ENCODE data around the gene UBR7.
A peak's percentile ranks its signal among the peaks of the same experiment; 100 is the strongest.
"Not testable (repeated sequence)": the region's sequence is repeated elsewhere in the genome, so short reads cannot be mapped to it uniquely, and the experiment has no call there.

The UBR7 gene

GRCh38 chr14:93206793-93207467 lies at the start of gene UBR7, which contains the start of gene GON7:
UBR7 (plus strand) TSS chr14:93207256; CDS start chr14:93207292, 36 bp downstream.
GON7 (minus strand) TSS chr14:93207065; CDS start chr14:93207037, 28 bp downstream.
- DNase-seq (ENCODE audit: low read depth) = peak; percentile 83

GRCh38 chr14:93158349-93158748 lies 48.7 kb upstream of the UBR7 start:
- DNase-seq (ENCODE audit: low read depth) = not testable (repeated sequence)

GRCh38 chr14:93159625-93160352 lies 47.3 kb upstream of the UBR7 start:
- not testable (repeated sequence) for DNase-seq (ENCODE audit: low read depth)

GRCh38 chr14:93160353-93160801 lies 46.7 kb upstream of the UBR7 start:
- no peak for DNase-seq (ENCODE audit: low read depth)

GRCh38 chr14:93161411-93161940 lies 45.6 kb upstream of the UBR7 start:
- DNase-seq (ENCODE audit: low read depth) = no peak

- no peak for DNase-seq (ENCODE audit: low read depth)
These were observed 43.5 kb upstream of the UBR7 start for GRCh38 chr14:93163564-93163963.

GRCh38 chr14:93165271-93166265 lies 41.5 kb upstream of the UBR7 start:
- not testable (repeated sequence) for DNase-seq (ENCODE audit: low read depth)

- not testable (repeated sequence) for DNase-seq (ENCODE audit: low read depth)
These were observed 38.4 kb upstream of the UBR7 start for GRCh38 chr14:93168610-93169009.

- DNase-seq (ENCODE audit: low read depth) = not testable (repeated sequence)
These were observed 37.4 kb upstream of the UBR7 start for GRCh38 chr14:93169619-93170018.

- not testable (repeated sequence) for DNase-seq (ENCODE audit: low read depth)
These were observed 36.9 kb upstream of the UBR7 start for GRCh38 chr14:93170141-93170540.

GRCh38 chr14:93171376-93171775 lies 35.7 kb upstream of the UBR7 start:
- no peak for DNase-seq (ENCODE audit: low read depth)

- no peak for DNase-seq (ENCODE audit: low read depth)
These were observed 33.1 kb upstream of the UBR7 start for GRCh38 chr14:93173943-93174395.

- DNase-seq (ENCODE audit: low read depth) = not testable (repeated sequence)
These were observed 32.3 kb upstream of the UBR7 start for GRCh38 chr14:93174731-93175130.

GRCh38 chr14:93175492-93175891 lies 31.6 kb upstream of the UBR7 start:
- no peak for DNase-seq (ENCODE audit: low read depth)

- DNase-seq (ENCODE audit: low read depth) = no peak
These were observed 23.3 kb upstream of the UBR7 start for GRCh38 chr14:93183596-93184317.

GRCh38 chr14:93184391-93185348 lies 22.4 kb upstream of the UBR7 start, which contains the start of the genes LYSET and MOAP1:
LYSET (plus strand) TSS chr14:93185317; CDS start chr14:93185406, 89 bp downstream.
MOAP1 (minus strand) TSS chr14:93184897; CDS start chr14:93184242, 655 bp downstream.
- peak; percentile 85 for DNase-seq (ENCODE audit: low read depth)

GRCh38 chr14:93185349-93185720 lies 21.7 kb upstream of the UBR7 start:
- no peak for DNase-seq (ENCODE audit: low read depth)

- no peak for DNase-seq (ENCODE audit: low read depth)
These were observed 20.6 kb upstream of the UBR7 start for GRCh38 chr14:93186466-93186865.

GRCh38 chr14:93186956-93187355 lies 20.1 kb upstream of the UBR7 start:
- DNase-seq (ENCODE audit: low read depth) = no peak

Data from activated T-helper 9 cell treated with anti-CD3 and anti-CD28 coated beads, Interleukin-2, amount 50 U/mL, for 16 hours (primary cell).